Naive thymus-derived CD8-positive, alpha-beta T cell (primary cell): ENCODE results near the gene ONECUT3. TPM values are rescaled to one million over a fixed set of nuclear protein-coding genes. Genes with fewer than 3 reads are reported as not detected.
A peak's percentile ranks its signal among the peaks of the same experiment; 100 is the strongest.

ENCODE experiments used
- ATAC-seq, 2 donors: fragments of 150-1000 bp; cut with Tn5 transposase in 1 of 2; sonication (Bioruptor Pico), chemical (Tn5 transposase) in 1 of 2; 1 replicate in 1 of 2; 2 replicates in 1 of 2; pipeline ENCODE4 v1.10.0; 2021; ENCODE audit warnings: mild to moderate bottlenecking in 2 of 2, moderate library complexity in 2 of 2
- POLR2A ChIA-PET: fragments of 350-600 bp; sonication (Branson Sonifier 250); formaldehyde crosslinking; loops from one replicate; lab custom pipeline; 2021; ENCODE audit warnings: antibody characterized with exemption; lab: Charles Lee
- DNase-seq, 10 donors: peaks; one replicate each; pipeline versions ENCODE4 v3.0.0 to v3.0.0-alpha.2; 2020 to 2022
- H3K27ac Mint-ChIP-seq, 10 donors: one replicate each; pipeline ENCODE4 v1.8.0; 2020 to 2022; ENCODE audit warnings: mild to moderate bottlenecking in 10 of 10, mixed read lengths in 10 of 10, moderate library complexity in 4 of 10, inconsistent platforms in 1 of 10
- H3K27me3 Mint-ChIP-seq, 5 donors: one replicate each; pipeline ENCODE4 v1.8.0; 2021 to 2022; ENCODE audit warnings: mixed read lengths in 5 of 5
- H3K36me3 Mint-ChIP-seq, 3 donors: one replicate each; pipeline ENCODE4 v1.8.0; 2020 to 2022; ENCODE audit warnings: mixed read lengths in 3 of 3, mild to moderate bottlenecking in 2 of 3, inconsistent platforms in 1 of 3
- H3K4me1 Mint-ChIP-seq, 4 donors: one replicate each; pipeline ENCODE4 v1.8.0; 2021 to 2022; ENCODE audit warnings: mixed read lengths in 4 of 4
- H3K4me3 Mint-ChIP-seq, 10 donors: one replicate each; pipeline ENCODE4 v1.8.0; 2020 to 2022; ENCODE audit warnings: mild to moderate bottlenecking in 10 of 10, mixed read lengths in 10 of 10, moderate library complexity in 6 of 10, inconsistent platforms in 1 of 10
- H3K9me3 Mint-ChIP-seq, 9 donors: one replicate each; pipeline ENCODE4 v1.8.0; 2020 to 2022; ENCODE audit warnings: mixed read lengths in 9 of 9, mild to moderate bottlenecking in 3 of 9, inconsistent platforms in 1 of 9, moderate library complexity in 1 of 9
- polyA plus RNA-seq, 3 donors: library from polyadenylated mRNA; unstranded; fragments of 300-500 nt; fragmentation: Illumina TruSeq; gene quantifications; one replicate each; pipeline ENCODE4 v1.2.3, GENCODE V29; 2021
- total RNA-seq, 8 experiments: library from RNA in 2 of 8; stranded (reverse) in 2 of 8; gene quantifications; one replicate each; pipeline ENCODE4 v1.2.3 and lab custom pipeline; 2021 to 2026

ONECUT3 gene
- total and polyA plus RNA-seq, 5 experiments from 2014 or later = not detected

DNA sequence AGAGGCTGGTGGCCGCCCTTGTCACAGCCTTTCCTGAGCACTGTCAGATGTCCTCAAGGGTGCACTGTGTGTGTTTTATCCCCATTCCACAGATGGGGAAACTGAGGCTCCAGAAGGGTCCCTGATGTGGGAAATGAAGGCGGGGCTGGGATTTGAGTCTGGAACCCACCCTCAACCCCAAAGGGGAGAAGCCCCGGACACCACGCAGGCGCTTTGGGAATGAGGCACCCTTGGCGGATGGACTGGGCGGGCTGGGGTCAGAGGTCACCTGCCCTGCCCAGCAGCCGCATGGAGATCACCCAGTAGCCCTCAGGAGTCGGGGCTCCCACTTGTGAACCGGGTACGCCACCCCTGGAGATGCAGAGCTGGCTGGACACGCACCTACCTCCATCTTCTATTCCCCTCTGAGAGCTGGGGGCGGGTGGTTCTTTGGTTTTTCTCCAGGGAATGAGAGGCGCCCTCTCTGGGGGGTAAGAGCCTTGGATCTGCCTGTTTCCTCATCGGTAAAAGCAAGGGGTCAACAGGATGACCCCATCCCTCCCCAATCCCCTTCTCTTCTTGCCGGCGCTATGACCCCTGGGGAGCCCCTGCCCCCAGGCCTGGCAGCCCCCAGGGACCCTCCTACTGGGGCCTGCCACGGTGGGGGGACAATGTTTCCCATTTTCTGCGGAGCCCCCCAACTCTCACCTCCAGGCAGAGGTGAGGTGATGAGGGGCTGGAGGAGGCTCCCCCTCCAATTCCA lies 8.3 kb upstream of the ONECUT3 start:
- peaks cover 5 to 14% (median 13%) of the 10 kb centered on the region in 4 donors for H3K4me1 Mint-ChIP-seq
- peaks cover 0 to 7% (median 2%) of the 10 kb centered on the region in 9 donors for H3K9me3 Mint-ChIP-seq
- peaks cover 12 to 59% (median 18%) of the 10 kb centered on the region in 5 donors for H3K27me3 Mint-ChIP-seq
- no peak for DNase-seq
- POLR2A ChIA-PET = no interaction called here
- ATAC-seq = no peak
- H3K4me3 Mint-ChIP-seq = no peak overlapping the region
- no peaks in the 10 kb centered on the region for H3K36me3 Mint-ChIP-seq
- H3K27ac Mint-ChIP-seq = no peak overlapping the region

DNA sequence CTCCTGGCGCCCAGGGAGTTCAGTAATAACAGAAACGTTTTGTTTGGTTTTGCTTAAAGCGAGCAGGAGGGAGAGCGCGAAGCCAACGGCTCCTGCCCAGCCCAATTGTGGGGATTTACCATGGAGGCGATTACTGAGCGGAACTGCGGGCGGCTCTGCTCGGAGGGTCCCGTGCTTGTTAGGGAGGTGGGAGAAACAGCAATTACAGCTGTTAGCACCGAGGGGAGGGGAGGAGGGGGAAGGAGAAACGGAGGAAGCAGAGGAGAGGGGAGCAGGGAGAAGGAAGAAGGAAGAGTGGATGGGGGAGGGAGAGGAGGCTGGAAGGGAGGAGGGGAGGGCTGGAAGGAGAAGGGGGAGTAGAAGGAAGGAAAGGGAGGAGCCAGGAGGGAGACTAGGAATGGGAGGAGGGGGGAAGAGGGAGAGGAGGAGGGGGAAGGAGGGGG lies 7.7 kb upstream of the ONECUT3 start:
- H3K4me3 Mint-ChIP-seq = no peak overlapping the region

GRCh38 chr19:1746401-1747284 lies 6.7 kb upstream of the ONECUT3 start:
- peaks cover 17 to 64% (median 23%) of the 10 kb centered on the region in 5 donors for H3K27me3 Mint-ChIP-seq
- peaks cover 0 to 2% (median 0%) of the 10 kb centered on the region in 9 donors for H3K9me3 Mint-ChIP-seq
- ATAC-seq (peak; percentile 33 to 51), DNase-seq (no peak)
- POLR2A ChIA-PET = interaction anchor here (0.6 kb wide), 1 partner anchor 35 kb away, joined by 3 read pairs; no protein-coding TSS in a partner anchor
- H3K27ac Mint-ChIP-seq = peak overlapping the region in 1 of 10 donors; percentile 37
- H3K4me3 Mint-ChIP-seq = no peak overlapping the region
- H3K36me3 Mint-ChIP-seq = no peaks in the 10 kb centered on the region
- H3K4me1 Mint-ChIP-seq = peaks cover 8 to 21% (median 19%) of the 10 kb centered on the region in 4 donors

More for the DNA sequence above, 7.7 kb upstream of the ONECUT3 start:
- DNase-seq = no peak
- POLR2A ChIA-PET = no interaction called here
- Mint-ChIP-seq H3K4me1 (peaks cover 8 to 18% (median 17%) of the 10 kb centered on the region in 4 donors), H3K9me3 (peaks cover 0 to 5% (median 0%) of the 10 kb centered on the region in 9 donors), H3K27me3 (peaks cover 12 to 60% (median 19%) of the 10 kb centered on the region in 5 donors), H3K27ac (no peak overlapping the region), H3K36me3 (no peaks in the 10 kb centered on the region)
- ATAC-seq = no peak

- DNase-seq (peak in 4 of 10 donors; percentile 15 to 73 (median 34)), ATAC-seq (peak; percentile 56 to 65)
- peaks cover 8 to 23% (median 19%) of the 10 kb centered on the region in 4 donors for H3K4me1 Mint-ChIP-seq
- no peaks in the 10 kb centered on the region for H3K9me3 Mint-ChIP-seq
- peak overlapping the region in 9 of 10 donors; percentile 29 to 74 (median 64) for H3K4me3 Mint-ChIP-seq
- H3K27ac Mint-ChIP-seq = peak overlapping the region in 1 of 10 donors; percentile 37
- peaks cover 21 to 65% (median 27%) of the 10 kb centered on the region in 5 donors for H3K27me3 Mint-ChIP-seq
- POLR2A ChIA-PET = no interaction called here
- no peaks in the 10 kb centered on the region for H3K36me3 Mint-ChIP-seq
These were observed 5.8 kb upstream of the ONECUT3 start for GRCh38 chr19:1747285-1748114.

GRCh38 chr19:1748115-1748872 lies 5.0 kb upstream of the ONECUT3 start:
- Mint-ChIP-seq H3K27me3 (peaks cover 21 to 64% (median 29%) of the 10 kb centered on the region in 5 donors), H3K36me3 (no peaks in the 10 kb centered on the region), H3K4me3 (peak overlapping the region in 7 of 10 donors; percentile 45 to 74 (median 64)), H3K4me1 (peaks cover 8 to 23% (median 19%) of the 10 kb centered on the region in 4 donors), H3K27ac (no peak overlapping the region), H3K9me3 (no peaks in the 10 kb centered on the region)
- POLR2A ChIA-PET = no interaction called here
- ATAC-seq = no peak
- no peak for DNase-seq

- Mint-ChIP-seq H3K36me3 (no peaks in the 10 kb centered on the region), H3K9me3 (no peaks in the 10 kb centered on the region), H3K4me3 (peak overlapping the region in 1 of 10 donors; percentile 60), H3K27ac (no peak overlapping the region), H3K27me3 (peaks cover 21 to 61% (median 29%) of the 10 kb centered on the region in 5 donors), H3K4me1 (peaks cover 8 to 23% (median 19%) of the 10 kb centered on the region in 4 donors)
- DNase-seq = no peak
- ATAC-seq = no peak
- POLR2A ChIA-PET = no interaction called here
These were observed 4.4 kb upstream of the ONECUT3 start for GRCh38 chr19:1748873-1749341.

GRCh38 chr19:1749373-1750342 lies 3.6 kb upstream of the ONECUT3 start:
- H3K4me3 Mint-ChIP-seq = peak overlapping the region; percentile 41 to 78 (median 65)
- H3K27me3 Mint-ChIP-seq = peaks cover 21 to 58% (median 29%) of the 10 kb centered on the region in 5 donors
- no peaks in the 10 kb centered on the region for H3K36me3 Mint-ChIP-seq
- no peak for DNase-seq
- POLR2A ChIA-PET = no interaction called here
- ATAC-seq = no peak
- H3K4me1 Mint-ChIP-seq = peaks cover 8 to 23% (median 19%) of the 10 kb centered on the region in 4 donors
- peak overlapping the region in 2 of 10 donors; percentile 31 to 71 for H3K27ac Mint-ChIP-seq
- no peaks in the 10 kb centered on the region for H3K9me3 Mint-ChIP-seq

GRCh38 chr19:1750343-1751021 lies 2.8 kb upstream of the ONECUT3 start:
- peaks cover 9 to 24% (median 20%) of the 10 kb centered on the region in 4 donors for H3K4me1 Mint-ChIP-seq
- POLR2A ChIA-PET = no interaction called here
- peaks cover 0 to under 1% (median 0%) of the 10 kb centered on the region in 3 donors for H3K36me3 Mint-ChIP-seq
- ATAC-seq (no peak), DNase-seq (no peak)
- peak overlapping the region in 2 of 10 donors; percentile 31 to 71 for H3K27ac Mint-ChIP-seq
- no peaks in the 10 kb centered on the region for H3K9me3 Mint-ChIP-seq
- H3K27me3 Mint-ChIP-seq = peaks cover 21 to 58% (median 30%) of the 10 kb centered on the region in 5 donors
- H3K4me3 Mint-ChIP-seq = peak overlapping the region in 9 of 10 donors; percentile 42 to 78 (median 68)

DNA sequence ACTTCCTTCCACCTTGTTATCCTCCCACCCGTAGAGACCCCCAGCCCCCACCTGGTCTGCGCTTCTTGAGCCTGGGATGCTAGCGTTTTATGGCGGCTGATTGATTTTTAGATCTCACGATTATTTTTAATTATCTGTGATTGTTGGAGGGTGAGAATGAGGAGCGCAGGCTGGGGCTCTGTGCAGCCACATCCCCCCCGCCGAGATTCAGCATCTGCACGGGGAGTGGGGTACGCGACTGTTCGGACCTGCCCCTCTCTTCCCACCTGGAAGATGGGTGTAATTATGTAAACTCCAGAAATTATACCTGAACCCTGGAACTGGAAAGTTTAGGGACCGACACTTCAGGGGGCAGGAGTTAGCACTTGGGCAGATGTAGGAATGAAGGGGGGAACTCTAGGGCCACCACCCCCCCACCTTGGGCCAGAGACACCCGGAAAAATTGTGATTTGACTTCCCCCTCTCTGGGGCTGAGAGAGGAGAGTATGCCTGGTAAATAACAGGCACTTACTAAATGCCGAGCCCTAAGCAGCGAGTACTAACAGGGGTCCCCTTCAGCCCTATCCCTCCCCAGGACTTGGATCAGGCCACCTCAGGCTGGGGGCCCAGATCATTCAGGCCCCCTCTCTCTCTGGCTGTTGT lies 1.8 kb upstream of the ONECUT3 start:
- peaks cover 24 to 67% (median 34%) of the 10 kb centered on the region in 5 donors for H3K27me3 Mint-ChIP-seq
- peaks cover 0 to 3% (median 0%) of the 10 kb centered on the region in 3 donors for H3K36me3 Mint-ChIP-seq
- POLR2A ChIA-PET = no interaction called here
- peak overlapping the region in 5 of 10 donors; percentile 16 to 28 (median 21) for H3K4me3 Mint-ChIP-seq
- no peaks in the 10 kb centered on the region for H3K9me3 Mint-ChIP-seq
- no peak for ATAC-seq
- peak overlapping the region in 1 of 10 donors; percentile 44 for H3K27ac Mint-ChIP-seq
- DNase-seq = no peak
- peaks cover 10 to 26% (median 24%) of the 10 kb centered on the region in 4 donors for H3K4me1 Mint-ChIP-seq
